ENCODE measurements around the gene TBC1D2.

Gene TBC1D2

GRCh38 chr9:98150721-98151120, 104.7 kb downstream of the TBC1D2 start:
- H2AFZ ChIP-seq (ENCODE audit: low read depth, low read length) = no peak overlapping the region
- no peaks in the 10 kb centered on the region for H3K9me3 ChIP-seq (ENCODE audit: low read length)
- peaks cover 3% of the 10 kb centered on the region for H3K27me3 ChIP-seq (ENCODE audit: insufficient read depth, low read length)
- no peaks in the 10 kb centered on the region for H3K36me3 ChIP-seq (ENCODE audit: insufficient read depth, low read length)
- H3K4me3 ChIP-seq (ENCODE audit: low read length) = no peak overlapping the region
- peaks cover 2% of the 10 kb centered on the region for H3K4me1 ChIP-seq (ENCODE audit: insufficient read depth, low read length)

GRCh38 chr9:98150164-98150563, 105.3 kb downstream of the TBC1D2 start:
- no peak overlapping the region for H2AFZ ChIP-seq (ENCODE audit: low read depth, low read length)
- no peaks in the 10 kb centered on the region for H3K9me3 ChIP-seq (ENCODE audit: low read length)
- H3K4me3 ChIP-seq (ENCODE audit: low read length) = no peak overlapping the region

GRCh38 chr9:98149422-98149821, 106.0 kb downstream of the TBC1D2 start:
- no peaks in the 10 kb centered on the region for H3K9me3 ChIP-seq (ENCODE audit: low read length)
- H3K4me3 ChIP-seq (ENCODE audit: low read length) = no peak overlapping the region

More at GRCh38 chr9:98150164-98150563, 105.3 kb downstream of the TBC1D2 start:
- Histone ChIP-seq H3K36me3 (ENCODE audit: insufficient read depth, low read length) (no peaks in the 10 kb centered on the region), H3K27me3 (ENCODE audit: insufficient read depth, low read length) (peaks cover 3% of the 10 kb centered on the region), H3K4me1 (ENCODE audit: insufficient read depth, low read length) (peaks cover 2% of the 10 kb centered on the region)

More at GRCh38 chr9:98149422-98149821, 106.0 kb downstream of the TBC1D2 start:
- Histone ChIP-seq H2AFZ (ENCODE audit: low read depth, low read length) (no peak overlapping the region), H3K36me3 (ENCODE audit: insufficient read depth, low read length) (no peaks in the 10 kb centered on the region), H3K27me3 (ENCODE audit: insufficient read depth, low read length) (peaks cover 3% of the 10 kb centered on the region), H3K4me1 (ENCODE audit: insufficient read depth, low read length) (peaks cover 2% of the 10 kb centered on the region)

Data from neuron (in vitro differentiated cells).